Forelimb muscle (tissue), 1 donor: ENCODE measurements around the gene USB1. TPM values are rescaled to one million over a fixed set of nuclear protein-coding genes. Genes with fewer than 3 reads are reported as not detected.

Experiments
- DNase-seq: peaks from one replicate; pipeline ENCODE4 v3.0.0-alpha.2; 2013; ENCODE audit warnings: low read depth
- polyA plus RNA-seq: library from polyadenylated mRNA; unstranded; fragments of 120-200 nt; gene quantifications from one replicate; pipeline ENCODE4 v1.2.1, GENCODE V29; 2013; ENCODE audit not compliant: insufficient read length

USB1 gene, protein sequence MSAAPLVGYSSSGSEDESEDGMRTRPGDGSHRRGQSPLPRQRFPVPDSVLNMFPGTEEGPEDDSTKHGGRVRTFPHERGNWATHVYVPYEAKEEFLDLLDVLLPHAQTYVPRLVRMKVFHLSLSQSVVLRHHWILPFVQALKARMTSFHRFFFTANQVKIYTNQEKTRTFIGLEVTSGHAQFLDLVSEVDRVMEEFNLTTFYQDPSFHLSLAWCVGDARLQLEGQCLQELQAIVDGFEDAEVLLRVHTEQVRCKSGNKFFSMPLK
- polyA plus RNA-seq, result 13.8 TPM

DNA sequence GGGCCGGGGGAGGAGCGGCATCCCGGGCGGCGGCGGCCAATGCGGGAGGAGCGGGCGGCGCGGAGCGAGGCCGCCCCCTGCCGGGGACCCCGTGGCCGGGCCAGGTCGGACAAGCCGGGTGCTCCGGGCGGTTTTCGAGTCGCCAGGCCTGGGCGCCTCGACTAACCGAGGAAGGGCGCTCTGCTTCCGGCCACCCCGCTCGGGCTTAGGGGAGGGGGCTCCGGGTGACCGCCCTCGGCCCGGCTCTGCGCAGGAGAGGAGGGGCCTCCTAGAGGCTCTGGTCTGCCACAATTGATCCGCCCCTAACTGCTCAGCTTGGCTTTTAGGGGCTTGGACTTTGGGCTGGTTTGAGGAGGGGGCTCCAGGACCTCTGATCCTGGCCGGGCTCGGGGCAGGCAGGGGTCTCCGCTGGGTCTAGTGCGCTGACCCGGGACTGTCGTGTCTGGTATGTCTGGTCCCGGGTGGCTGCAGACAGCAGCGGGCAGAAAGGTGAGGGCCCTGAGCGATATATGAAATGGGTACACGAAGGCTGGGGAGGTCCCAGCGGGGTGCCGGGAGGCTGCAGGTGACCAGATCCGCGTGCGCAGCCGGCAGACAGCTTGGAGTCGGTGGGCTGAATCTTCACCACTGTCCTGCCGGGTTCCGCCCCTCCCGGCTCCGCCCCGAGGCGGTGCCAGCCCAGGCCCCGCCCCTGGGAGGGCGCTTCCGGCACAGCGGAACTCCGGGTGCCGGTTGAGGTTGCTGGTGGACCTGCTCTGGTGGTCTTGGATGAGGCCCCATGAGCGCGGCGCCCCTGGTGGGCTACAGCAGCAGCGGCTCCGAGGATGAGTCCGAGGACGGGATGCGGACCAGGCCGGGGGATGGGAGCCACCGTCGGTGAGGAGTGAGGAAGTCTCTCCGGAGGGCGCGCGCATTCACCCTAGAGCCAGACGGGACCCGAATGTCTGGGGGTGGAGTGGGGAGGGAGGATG is at the start of gene USB1:
Gene USB1 (plus strand): TSS at position 702 of the 971 bp plus-strand sequence. CDS start 77 bp downstream, at position 779.
- peak; percentile 59 for DNase-seq

DNA sequence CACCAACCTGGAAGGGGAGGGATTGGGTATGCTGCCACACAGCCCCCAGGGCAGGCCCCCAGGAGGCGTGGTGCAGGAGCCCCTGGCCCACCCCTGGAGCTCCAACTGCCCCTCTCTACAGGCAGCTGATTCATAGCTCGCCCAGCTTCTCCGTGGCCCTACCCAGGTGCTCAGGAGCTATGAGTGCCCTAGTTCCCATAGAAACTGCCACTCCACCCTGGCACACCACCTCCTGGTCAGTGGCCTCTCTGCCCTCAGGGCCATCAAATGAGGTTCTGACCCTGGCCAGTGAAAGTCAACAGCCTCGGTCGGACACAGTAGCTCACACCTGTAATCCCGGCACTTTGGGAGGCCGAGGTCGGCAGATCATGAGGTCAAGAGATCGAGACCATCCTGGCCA is 48.3 kb upstream of the USB1 start:
- no peak for DNase-seq

DNA sequence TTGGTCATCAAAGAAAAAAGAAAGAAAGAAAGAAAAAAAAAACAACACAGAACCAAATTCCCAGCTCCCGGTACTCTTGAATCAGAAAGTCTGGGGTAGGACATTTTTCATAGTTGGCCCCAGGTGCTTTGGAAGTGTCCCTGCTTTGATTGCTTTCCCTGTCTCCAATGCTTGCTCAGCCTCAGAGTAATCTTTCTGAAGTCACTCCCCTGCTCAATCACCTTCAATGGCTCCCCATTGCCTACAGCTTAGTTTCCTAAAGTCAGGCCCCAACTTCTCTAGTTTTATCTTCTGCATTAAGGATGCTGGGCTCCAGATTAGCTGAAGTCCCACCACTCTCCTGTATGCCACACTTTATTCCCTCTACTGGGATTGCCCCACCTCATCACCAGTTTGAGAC is 47.4 kb upstream of the USB1 start:
- no peak for DNase-seq

DNA sequence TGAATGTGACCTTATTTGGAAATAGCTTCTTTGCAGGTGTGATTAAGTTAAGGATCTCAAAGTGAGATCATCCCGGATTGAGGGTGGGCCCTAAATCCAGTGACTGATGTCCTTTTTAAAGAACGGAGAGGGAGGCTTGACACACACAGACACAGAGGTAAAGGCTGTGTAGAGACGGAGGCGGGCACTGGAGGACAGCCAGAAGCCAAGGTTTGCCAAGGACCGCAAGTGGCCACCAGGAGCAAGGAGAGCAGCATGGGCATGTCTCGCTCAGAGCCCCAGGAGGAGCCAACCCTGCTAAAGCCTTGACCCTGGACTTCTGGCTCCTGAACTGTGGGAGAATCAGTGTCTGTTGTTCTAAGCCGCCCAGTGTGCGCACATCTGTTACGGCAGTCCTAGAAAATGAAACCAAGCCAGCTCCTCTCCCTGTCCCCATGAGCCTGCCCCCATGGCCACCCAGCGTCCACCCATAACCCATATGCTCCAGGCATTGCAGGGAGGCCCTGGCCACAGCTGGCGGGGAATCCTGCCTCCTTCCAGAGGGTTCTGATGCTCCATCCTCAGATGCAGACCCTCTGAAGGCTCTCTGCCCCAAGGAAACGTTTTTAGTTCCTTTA is 45.5 kb upstream of the USB1 start:
- no peak for DNase-seq

DNA sequence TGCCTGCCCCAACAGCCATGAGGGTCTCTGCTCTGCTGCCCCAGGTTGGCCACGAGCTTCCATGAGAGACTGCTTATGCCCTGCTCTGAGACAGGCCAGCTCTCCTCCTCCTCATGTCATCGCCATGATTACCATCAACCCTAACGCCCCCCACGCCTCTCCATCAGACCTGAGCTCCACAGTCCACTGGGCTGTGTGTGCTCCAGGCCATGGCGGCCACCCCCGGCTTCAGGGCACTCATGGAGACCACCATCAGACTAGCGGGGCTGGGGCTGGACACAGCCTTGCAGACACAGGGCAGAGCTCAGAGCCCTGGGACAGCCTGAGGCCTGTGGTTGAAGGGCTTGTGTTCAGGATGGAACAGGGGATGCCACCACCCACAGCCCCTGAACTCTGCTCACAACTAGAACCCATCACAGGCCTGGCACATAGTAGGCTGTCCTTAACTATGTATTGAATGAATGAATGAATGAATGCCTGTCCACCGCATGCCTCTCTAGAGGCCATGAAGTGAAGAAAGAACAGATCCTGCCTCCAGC is 44.9 kb upstream of the USB1 start:
- DNase-seq, result no peak

DNA sequence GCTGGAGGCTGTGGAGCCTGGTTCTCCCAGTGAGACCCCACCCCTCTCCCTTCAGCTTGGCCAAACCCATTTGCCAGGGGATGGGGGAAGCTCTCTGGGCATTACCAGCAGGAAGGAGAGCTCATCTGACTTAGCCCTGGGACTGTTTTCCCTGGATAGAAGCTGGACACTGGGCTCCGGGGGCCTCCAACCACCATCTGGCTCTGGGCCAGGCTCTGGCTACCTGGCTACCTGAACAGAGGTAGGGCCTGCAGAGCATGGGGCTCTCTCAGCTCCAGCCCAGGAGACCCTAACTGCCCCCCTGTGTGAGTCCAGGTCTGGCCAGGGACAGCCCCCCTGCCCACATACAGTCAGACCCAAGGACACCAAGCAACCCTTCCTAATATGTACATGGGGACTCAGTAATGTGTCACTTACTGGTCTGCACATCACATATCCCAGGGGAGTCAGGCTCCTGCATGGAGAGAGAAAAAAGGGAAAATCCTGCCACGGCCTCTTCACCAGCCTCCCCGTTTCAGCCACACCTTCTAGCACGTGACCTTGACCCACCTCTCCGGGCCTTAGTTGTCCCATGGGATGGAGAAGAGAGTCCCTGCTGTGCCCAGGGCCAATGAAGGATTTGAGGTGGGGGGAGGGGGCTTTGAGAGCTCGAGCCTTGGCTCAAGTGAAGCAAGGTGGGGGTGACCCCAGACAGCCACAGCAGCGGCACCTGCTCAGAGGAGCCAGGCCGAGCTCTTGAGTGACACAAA is 44.1 kb upstream of the USB1 start:
- DNase-seq, result no peak

DNA sequence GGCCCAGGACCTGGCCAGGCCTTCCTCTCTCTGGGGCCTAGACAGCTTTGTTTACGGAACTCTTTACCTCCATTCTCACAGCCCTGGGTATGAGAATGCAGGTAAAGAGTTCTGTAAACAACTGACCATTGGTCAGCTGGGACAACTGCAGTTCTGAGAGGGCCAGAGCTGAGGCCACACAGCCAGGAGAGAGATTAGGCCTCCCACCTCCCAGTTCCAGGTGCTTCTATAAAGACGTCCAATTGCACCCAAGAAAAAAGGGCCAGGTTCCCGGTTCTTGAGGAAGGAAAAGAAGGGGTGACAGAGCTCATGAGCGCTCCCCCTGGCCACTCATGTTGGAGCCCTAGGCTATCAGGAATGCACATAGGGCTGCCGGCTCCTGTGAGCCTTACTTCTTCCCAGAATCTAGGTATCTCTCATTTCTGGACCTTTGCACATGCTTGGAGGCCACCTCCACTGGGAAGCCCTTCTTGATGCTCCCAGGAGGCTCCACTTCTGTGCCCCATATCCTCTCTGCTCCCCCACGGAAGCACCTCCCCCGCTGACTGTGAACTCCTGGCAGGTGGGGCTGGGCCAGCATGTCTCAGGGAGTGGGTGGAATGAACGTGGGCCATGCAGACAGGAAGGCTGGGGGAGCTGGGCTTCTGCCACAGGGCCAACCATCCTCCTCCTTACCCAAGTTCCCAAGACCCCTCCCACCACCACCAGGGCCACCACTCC is 43.4 kb upstream of the USB1 start:
- no peak for DNase-seq

DNA sequence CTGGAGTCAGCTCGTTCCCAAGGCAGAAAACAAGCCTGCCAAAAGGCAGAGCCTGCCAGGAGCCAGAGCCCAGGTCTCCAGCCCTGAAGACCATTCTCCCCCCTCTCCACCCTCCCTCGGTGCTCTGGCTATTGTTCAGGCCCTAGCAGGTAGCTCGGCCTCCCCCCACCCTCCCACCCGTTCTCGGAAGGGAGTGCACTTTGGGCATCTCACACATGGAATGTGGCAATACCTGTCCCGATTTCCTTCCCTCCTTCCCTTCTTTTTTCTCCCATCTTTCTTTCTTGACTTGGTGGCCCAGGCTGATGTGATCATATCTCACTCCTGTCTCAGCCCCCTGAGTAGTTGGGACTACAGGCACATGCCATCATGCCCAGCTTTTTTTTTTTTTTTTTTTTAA is 42.7 kb upstream of the USB1 start:
- no peak for DNase-seq

GRCh38 chr16:57959121-57959520 is 42.1 kb upstream of the USB1 start:
- no peak for DNase-seq

- DNase-seq, result no peak
These were observed 41.4 kb upstream of the USB1 start for GRCh38 chr16:57959804-57960203.

- DNase-seq, result no peak
These were observed 40.9 kb upstream of the USB1 start for GRCh38 chr16:57960310-57960709.

- no peak for DNase-seq
These were observed 40.3 kb upstream of the USB1 start for GRCh38 chr16:57960826-57961472.

- DNase-seq, result no peak
These were observed 39.7 kb upstream of the USB1 start for GRCh38 chr16:57961538-57961937.

DNA sequence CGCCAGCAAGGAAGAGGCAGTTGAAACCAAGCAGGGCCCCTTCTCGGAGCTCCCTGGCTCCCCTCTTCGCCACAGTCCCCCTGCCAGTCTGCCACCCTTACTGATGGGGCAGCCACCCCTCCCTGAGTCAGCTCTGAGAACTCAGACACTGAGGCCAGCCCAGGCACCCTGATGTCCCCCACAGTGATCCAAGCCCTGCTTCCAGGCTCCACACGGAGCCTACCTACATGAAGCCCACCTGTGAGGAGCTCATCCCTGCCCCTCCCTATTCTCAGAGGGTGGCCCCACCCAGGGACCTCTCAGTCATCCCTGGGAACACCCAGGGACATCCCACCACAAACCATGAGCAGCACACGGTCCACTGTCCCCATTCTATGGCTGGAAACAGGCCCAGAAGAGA is 39.2 kb upstream of the USB1 start:
- no peak for DNase-seq

GRCh38 chr16:57962756-57963155 is 38.5 kb upstream of the USB1 start:
- no peak for DNase-seq

DNA sequence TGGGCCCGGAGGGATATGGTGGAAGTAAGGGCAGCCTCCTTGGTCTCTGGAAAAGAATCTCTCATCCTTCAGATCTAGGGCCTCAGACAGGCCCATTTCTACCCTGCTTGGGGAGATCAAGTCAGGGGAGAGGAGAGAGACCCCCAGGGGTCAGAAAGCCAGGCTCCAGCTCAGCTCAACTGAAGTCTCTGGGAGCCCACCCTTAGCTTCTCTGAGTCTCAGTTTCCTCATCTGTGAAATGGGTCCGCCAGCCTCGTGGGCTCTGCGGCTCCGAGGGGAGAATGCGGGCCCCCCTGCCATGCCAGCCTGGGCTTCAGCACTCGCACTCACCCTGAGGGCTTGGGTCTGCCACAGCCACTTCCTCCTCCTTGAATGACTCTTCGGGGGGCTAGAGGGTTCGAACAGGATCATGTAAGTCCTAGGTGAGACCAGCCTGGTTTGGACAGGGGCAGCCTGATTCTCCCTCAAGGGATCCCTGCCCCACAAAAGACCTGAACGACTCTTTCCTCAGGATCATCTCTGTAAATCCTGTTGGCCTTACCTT is 37.0 kb upstream of the USB1 start:
- DNase-seq, result no peak

GRCh38 chr16:57966204-57966771 is 34.9 kb upstream of the USB1 start:
- DNase-seq, result no peak

- DNase-seq, result no peak
These were observed 34.2 kb upstream of the USB1 start for GRCh38 chr16:57966986-57967385.

- no peak for DNase-seq
These were observed 33.3 kb upstream of the USB1 start for GRCh38 chr16:57967916-57968315.
